NCI-H446 treated with DMSO at 0.1 percent for 48 hours (cell line): ENCODE data around the gene SUN5.

Experiments used
- DNase-seq: peaks from one replicate; lab custom pipeline; 2025; lab: John Stamatoyannopoulos, UW

The SUN5 gene

DNA sequence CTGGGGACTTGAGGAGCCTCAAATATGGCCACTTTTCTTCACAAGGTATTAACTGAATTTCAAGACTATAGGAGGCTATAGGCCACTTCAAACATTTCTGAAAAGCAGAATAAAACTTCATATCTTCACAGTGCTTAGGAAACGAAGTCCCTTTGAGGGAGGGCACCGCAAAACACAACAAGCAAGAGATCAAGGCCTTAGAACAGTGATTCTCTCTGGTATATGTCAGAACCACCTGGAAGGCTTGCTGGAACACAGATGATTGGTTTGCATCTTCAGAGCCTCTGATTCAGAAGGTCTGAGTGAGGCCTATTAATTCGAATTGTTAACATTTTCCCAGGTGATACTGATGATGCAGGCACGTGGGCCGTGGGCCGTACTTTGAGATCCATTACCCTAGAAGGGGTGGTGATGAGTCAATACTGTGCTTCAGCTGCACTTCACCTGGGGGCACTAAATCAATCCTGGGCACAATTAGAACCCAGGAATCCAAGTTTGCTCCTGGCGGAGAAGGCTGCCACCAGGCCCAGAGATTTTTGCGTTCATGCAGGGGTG, 10.7 kb downstream of the SUN5 start:
- no peak for DNase-seq

GRCh38 chr20:32991792-32992641, 12.2 kb downstream of the SUN5 start:
- no peak for DNase-seq

DNA sequence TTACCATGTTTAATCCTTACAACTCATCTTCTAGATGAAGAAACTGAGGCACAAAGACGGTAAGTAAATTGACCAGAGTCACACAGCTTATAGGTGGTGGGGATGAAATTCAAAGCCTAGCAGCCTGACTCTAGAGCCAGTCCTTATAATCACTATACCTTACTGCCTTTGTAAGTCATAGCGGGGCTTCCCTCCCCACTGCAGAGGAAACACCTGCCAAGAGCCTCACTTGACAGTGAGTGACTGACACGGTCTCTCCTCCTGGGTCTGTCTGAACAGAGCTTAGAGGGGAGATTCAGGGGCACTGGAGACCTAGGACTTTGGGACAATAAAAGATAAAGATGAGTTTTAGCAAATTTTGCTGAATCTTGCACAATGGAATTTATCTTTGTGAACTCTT, 12.8 kb downstream of the SUN5 start:
- no peak for DNase-seq

GRCh38 chr20:32990426-32990825, 13.8 kb downstream of the SUN5 start:
- DNase-seq, result no peak

GRCh38 chr20:32989507-32990283, 14.5 kb downstream of the SUN5 start:
- no peak for DNase-seq

GRCh38 chr20:32988008-32988407, 16.2 kb downstream of the SUN5 start:
- no peak for DNase-seq

DNA sequence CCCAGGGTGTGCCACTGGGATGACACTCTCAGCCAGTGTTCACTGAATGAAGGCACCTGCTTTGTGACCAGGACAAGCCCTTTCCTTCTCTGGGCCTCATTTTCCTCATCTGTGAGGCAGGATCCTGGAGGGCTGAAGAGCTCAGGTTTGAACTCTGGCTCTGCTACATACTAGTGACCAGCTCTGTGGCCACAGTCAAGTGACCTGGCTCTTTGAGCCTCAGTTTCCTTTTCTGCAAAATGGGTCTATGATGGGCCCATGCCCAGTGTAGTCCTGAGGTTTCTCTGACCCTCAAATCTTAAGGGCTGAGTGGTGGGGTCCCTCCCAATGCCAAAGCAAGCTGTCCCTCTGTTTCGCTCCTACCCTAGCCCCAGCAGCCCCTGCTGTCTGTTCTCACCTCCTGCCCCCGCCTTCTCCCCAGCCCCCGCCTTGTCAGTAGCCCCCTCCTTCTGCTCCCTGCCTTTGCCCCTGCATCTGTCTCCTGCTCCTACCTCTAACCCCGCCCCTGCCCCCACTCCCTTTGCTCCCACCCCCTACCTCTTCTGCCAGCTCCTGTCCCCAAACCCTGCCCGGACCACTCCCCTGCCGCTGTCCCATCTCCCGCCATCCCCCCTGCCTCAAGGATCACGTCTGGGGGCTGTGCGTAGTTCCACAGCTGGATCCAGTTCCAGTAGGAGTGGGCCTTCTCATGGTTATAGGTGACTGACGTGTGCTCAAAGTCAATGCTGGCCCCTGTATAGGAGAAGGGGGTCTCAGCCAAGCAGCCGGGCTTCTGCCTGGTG, 17.0 kb downstream of the SUN5 start:
- DNase-seq, result no peak

DNA sequence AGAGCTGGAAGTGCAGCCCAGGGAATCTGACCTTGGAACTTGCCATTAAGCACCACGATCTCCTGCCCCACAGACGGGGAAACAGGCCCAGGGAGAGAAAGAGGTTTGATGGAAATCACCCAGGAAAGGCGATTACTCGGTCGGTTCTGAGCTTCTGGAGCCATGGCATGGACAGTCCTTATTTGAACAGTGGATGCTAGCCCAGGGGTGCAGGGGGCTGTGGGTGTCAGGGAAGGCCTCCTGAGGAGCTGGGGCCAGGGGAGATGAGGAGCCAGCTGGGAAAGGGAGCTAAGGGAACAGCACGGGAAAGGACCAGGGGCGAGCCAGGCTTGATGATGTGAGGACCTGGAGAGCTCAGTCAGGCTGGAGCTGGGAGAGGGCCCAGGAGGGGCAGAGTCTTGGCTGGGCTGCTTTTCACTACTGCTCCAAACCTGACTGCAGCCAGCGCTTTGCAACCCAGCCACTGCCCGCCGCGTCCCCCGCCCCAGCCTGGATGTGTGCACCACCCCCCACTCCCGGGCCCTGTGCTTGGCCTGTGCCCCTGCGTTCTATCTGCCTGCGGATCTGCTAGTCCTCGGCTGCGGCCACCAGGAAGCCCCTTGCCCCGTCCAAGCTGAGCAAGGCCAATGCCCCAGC, 17.8 kb downstream of the SUN5 start:
- DNase-seq, result no peak

DNA sequence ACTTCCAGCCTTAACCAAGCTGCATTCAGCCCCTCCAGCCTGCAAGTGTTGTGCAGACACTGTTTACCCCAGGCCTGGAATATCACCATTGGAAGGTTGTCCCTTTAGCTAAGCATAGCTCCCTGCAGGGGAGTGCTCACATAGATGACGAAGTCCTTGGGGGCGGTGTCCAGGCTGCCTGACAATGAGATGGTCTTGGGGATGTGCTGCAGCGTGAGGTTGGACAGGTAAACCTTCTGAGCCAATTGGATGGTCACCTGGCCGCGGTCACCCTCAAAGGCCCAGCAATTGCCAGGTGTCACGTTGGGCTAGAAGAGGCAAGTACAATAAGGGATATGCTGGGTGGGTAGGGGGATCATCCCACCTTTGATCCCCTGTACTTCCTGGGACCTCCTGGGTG, 18.6 kb downstream of the SUN5 start:
- no peak for DNase-seq

GRCh38 chr20:32984631-32985354, 19.4 kb downstream of the SUN5 start:
- DNase-seq, result no peak

GRCh38 chr20:32984196-32984595, 20.0 kb downstream of the SUN5 start:
- DNase-seq, result no peak

- DNase-seq, result no peak
Measured at GRCh38 chr20:32983459-32984112, 20.6 kb downstream of the SUN5 start.

GRCh38 chr20:32982617-32983458, 21.4 kb downstream of the SUN5 start:
- peak; percentile 13 for DNase-seq

DNA sequence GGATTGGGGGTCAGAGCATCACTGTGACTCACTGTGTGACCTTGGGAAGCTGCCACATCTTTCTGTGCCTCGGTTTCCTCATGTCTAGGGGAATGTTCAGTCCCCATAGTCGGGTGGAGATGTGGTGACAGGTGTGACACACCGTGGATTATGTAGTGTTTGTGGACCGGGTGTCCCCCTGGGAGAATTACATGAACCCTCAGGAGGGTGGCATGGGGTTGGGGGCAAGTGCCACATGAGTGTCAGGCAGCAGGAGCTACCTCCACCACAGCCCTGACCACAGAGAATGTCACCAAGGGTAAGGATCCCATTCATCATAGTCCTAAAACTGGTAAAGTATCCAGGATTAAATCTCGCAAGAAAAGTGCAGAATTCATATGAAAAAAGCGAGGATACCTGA, 23.2 kb downstream of the SUN5 start:
- no peak for DNase-seq

GRCh38 chr20:32980131-32980941, 23.9 kb downstream of the SUN5 start:
- no peak for DNase-seq

DNA sequence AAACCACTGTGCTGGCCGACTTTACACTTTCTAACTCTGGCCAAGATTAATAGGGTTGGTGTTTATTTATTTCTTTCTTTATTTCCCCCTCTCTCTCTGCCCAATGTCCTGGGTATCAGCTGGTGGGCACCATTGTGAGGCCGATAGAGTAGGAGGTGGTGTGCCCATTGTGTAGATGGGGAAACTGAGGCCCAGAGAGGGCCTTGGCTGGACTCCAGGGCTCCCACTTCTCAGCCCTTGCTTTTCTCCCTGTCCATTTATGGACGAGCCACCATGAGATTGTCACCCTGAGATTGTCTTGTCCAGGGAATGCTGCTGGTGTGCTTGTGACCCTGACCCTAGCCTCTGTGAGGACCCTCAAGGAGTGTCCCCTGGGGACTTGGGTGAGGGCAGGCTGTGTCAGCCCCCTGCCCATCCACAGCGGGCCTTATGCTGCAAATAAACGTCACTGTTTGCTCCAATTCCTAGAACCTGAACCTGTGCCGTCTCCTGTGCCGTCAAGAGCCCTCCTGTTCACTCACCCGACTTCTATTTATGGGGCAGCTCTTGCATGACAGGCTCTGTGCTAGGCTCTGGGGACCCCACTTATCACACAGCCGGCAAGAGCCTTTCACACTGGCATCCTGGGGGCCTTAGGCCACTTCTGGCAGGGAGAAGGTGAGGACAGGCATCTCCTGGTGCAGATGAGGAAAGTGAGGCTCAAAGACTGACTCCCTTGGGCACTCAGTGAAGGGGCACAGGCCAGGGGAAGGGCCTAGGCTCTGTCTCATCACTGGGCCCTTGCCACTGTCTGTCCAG, 24.8 kb downstream of the SUN5 start:
- DNase-seq, result no peak

DNA sequence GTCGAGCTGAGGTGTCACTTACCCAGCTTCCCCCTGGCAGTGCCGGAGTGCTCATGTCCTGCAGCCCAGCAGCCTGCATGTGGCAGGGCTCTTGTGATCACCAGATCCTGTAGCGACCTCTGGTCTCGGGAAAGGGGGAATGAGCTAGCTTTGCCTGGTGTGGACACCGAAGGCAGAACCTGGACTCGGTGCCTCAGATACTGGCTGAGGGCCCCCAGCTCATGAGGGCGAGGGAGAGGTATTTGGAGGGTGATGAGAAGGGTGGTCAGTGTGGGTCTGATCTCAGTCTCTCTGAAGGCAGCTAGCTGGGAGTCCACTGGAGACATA, 26.3 kb downstream of the SUN5 start:
- DNase-seq, result no peak
